Smooth muscle cell (in vitro differentiated cells): ENCODE results near the gene MTHFD2L. TPM values are rescaled to one million over a fixed set of nuclear protein-coding genes. Genes with fewer than 3 reads are reported as not detected.

ENCODE experiments used
- DNase-seq: peaks from one replicate; lab custom pipeline; 2025; ENCODE audit not compliant: unreplicated experiment; lab: John Stamatoyannopoulos, UW
- H2AFZ ChIP-seq: fragments of 200-600 bp; sonication (generic); 2 replicates; pipeline ENCODE4 v1.6.0; 2016; ENCODE audit warnings: antibody characterized with exemption, low read depth, mild to moderate bottlenecking
- H3F3A ChIP-seq: fragments of 200-600 bp; sonication (generic); 2 replicates; pipeline ENCODE4 v1.6.0; 2017; ENCODE audit warnings: antibody characterized with exemption, low read depth
- H3K27ac ChIP-seq: fragments of 200-600 bp; sonication (generic); 2 replicates; pipeline ENCODE4 v1.5.1; 2016; ENCODE audit warnings: low read depth, mild to moderate bottlenecking
- H3K27me3 ChIP-seq: fragments of 200-600 bp; sonication (generic); 2 replicates; pipeline ENCODE4 v1.6.1; 2016; ENCODE audit warnings: low read depth, mild to moderate bottlenecking
- H3K36me3 ChIP-seq: fragments of 200-600 bp; sonication (generic); 2 replicates; pipeline ENCODE4 v1.5.1; 2016; ENCODE audit warnings: low read depth
- H3K4me1 ChIP-seq: fragments of 200-600 bp; sonication (generic); 2 replicates; pipeline ENCODE4 v1.5.1; 2016; ENCODE audit warnings: low read depth
- H3K4me2 ChIP-seq: fragments of 200-600 bp; sonication (generic); 2 replicates; pipeline ENCODE4 v1.6.0; 2016; ENCODE audit warnings: mild to moderate bottlenecking
- H3K4me3 ChIP-seq: fragments of 200-600 bp; sonication (generic); 2 replicates; pipeline ENCODE4 v1.5.1; 2016; ENCODE audit warnings: mild to moderate bottlenecking
- H3K79me2 ChIP-seq: fragments of 200-600 bp; sonication (generic); 2 replicates; pipeline ENCODE4 v1.6.0; 2016; ENCODE audit warnings: low read depth, mild to moderate bottlenecking
- H3K9ac ChIP-seq: fragments of 200-600 bp; sonication (generic); 2 replicates; pipeline ENCODE4 v1.6.0; 2016; ENCODE audit warnings: low read depth
- H3K9me3 ChIP-seq: fragments of 200-600 bp; sonication (generic); replicated peaks from 2 replicates; pipeline ENCODE4 v1.5.1; 2016; ENCODE audit warnings: low read depth
- H4K20me1 ChIP-seq: fragments of 200-600 bp; sonication (generic); 2 replicates; pipeline ENCODE4 v1.6.0; 2016; ENCODE audit warnings: low read depth
- CTCF ChIP-seq: fragments of 200-600 bp; sonication (generic); IDR thresholded peaks from 2 replicates; pipeline ENCODE4 v1.5.1; 2017; ENCODE audit warnings: borderline replicate concordance, mild to moderate bottlenecking, antibody characterized with exemption; ENCODE audit not compliant: insufficient read depth, poor library complexity, severe bottlenecking
- WGBS: methylation state at CpG from one replicate; pipeline ENCODE4 v1.1.7; 2016; ENCODE audit warnings: low lambda C conversion rate; 5-methylcytosine and 5-hydroxymethylcytosine counted together
- polyA plus RNA-seq: library from polyadenylated mRNA; unstranded; fragments of >200 nt; fragmentation: Nextera tagmentation; extraction: Ambion mirVana; gene quantifications from 2 replicates; pipeline ENCODE4 v1.2.1, GENCODE V29; 2016
- total RNA-seq: library from RNA; depleted of rRNA; stranded (reverse); fragments of >200 nt; gene quantifications from 2 replicates; pipeline ENCODE4 v1.2.3, GENCODE V29; 2014

Gene MTHFD2L
- total and polyA plus RNA-seq, 2 experiments from 2014 or later = 4.9 to 6.6 TPM

DNA sequence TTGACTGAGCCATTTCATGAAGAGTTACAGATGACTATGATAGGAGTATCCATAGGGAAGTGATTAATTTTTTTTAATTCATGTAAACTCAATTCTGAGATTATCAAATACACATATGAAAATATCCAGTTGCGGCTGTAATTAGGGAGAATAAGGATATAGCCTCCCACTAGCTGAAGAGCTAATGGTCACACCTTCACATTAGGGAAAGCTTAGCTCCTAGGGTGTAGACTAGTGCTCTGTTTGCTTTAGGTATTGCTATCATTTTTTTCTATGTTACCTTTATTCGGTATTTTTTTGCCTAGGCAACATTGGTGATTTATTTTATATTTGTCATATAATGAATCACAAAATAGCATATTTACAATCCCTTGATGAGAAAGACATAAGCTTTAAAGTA is 110.7 kb downstream of the MTHFD2L start:
- Histone ChIP-seq H4K20me1 (no peaks in the 10 kb centered on the region), H3K4me2 (peak overlapping the region; percentile 43), H3K4me3 (no peak overlapping the region), H3K27ac (peak overlapping the region; percentile 74), H3K9ac (no peak overlapping the region), H3F3A (peaks cover 4% of the 10 kb centered on the region), H3K79me2 (no peaks in the 10 kb centered on the region), H3K36me3 (no peaks in the 10 kb centered on the region), H2AFZ (no peak overlapping the region), H3K4me1 (peaks cover 5% of the 10 kb centered on the region), H3K9me3 (no peaks in the 10 kb centered on the region), H3K27me3 (no peaks in the 10 kb centered on the region)
- WGBS = 98% methylated on average over 2 of the region's 2 CpGs
- no peak for TF ChIP-seq CTCF
- DNase-seq = no peak

DNA sequence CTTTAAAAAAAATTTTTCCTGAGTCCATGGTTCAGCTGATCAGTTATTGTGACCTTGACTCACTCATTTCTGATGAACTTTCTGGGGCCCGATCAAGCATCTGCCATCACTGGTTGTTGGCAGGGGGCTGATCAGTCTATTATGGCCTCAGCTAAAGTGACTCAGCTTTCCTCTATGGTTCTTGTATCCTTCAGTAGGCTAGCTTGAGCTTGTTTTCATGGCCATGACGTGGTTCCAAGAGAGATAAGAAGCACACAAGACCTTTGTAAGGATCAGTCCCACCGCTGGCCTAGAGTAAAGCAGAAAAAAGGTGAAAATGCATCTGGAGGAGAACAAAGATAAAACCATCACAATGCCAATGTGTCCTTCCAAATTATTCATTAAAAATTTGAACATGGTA is 120.6 kb downstream of the MTHFD2L start:
- Histone ChIP-seq H3K79me2 (no peaks in the 10 kb centered on the region), H3K4me2 (no peak overlapping the region), H3K9me3 (no peaks in the 10 kb centered on the region), H3K4me1 (no peaks in the 10 kb centered on the region), H4K20me1 (no peaks in the 10 kb centered on the region), H3F3A (peaks cover 7% of the 10 kb centered on the region), H2AFZ (no peak overlapping the region), H3K4me3 (no peak overlapping the region), H3K27me3 (no peaks in the 10 kb centered on the region), H3K27ac (no peak overlapping the region), H3K9ac (no peak overlapping the region), H3K36me3 (no peaks in the 10 kb centered on the region)
- WGBS = 73% methylated on average over 3 of the region's 3 CpGs
- no peak for DNase-seq
- TF ChIP-seq CTCF = no peak

- TF ChIP-seq CTCF = no peak
- no peak overlapping the region for H2AFZ ChIP-seq
- no peak overlapping the region for H3K9ac ChIP-seq
- no peak overlapping the region for H3K4me2 ChIP-seq
- no peak overlapping the region for H3K4me3 ChIP-seq
- H4K20me1 ChIP-seq = no peaks in the 10 kb centered on the region
- no peaks in the 10 kb centered on the region for H3K36me3 ChIP-seq
- H3F3A ChIP-seq = peaks cover 7% of the 10 kb centered on the region
- H3K27ac ChIP-seq = no peak overlapping the region
- H3K79me2 ChIP-seq = no peaks in the 10 kb centered on the region
- H3K9me3 ChIP-seq = no peaks in the 10 kb centered on the region
- H3K4me1 ChIP-seq = no peaks in the 10 kb centered on the region
- 99% methylated on average over 3 of the region's 3 CpGs for WGBS
- H3K27me3 ChIP-seq = no peaks in the 10 kb centered on the region
- no peak for DNase-seq
Observed at GRCh38 chr4:74279716-74280115, 121.8 kb downstream of the MTHFD2L start.

DNA sequence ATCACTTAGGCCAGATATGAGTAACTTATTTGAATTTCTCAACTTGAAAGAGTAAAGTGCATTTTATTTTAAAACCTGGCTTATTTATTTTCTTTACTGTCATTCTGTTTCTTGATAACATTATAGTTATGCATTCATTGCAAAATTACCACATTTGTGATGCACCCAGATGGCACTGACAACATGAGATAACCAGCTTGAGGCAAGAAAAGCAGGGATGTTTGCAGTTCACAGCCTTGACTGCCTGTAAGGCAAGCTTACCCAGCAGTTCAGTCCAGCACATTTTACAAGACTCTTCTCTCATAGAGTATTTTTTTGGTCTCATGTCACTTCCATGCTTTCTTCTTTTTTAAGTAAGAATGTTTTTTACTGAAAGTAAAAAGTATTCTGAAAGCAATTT is 125.0 kb downstream of the MTHFD2L start:
- H3K9ac ChIP-seq = no peak overlapping the region
- H2AFZ ChIP-seq = no peak overlapping the region
- H3K9me3 ChIP-seq = no peaks in the 10 kb centered on the region
- no peaks in the 10 kb centered on the region for H4K20me1 ChIP-seq
- no peak for DNase-seq
- peak overlapping the region; percentile 61 for H3K27ac ChIP-seq
- H3K27me3 ChIP-seq = no peaks in the 10 kb centered on the region
- TF ChIP-seq CTCF = no peak
- H3K79me2 ChIP-seq = no peaks in the 10 kb centered on the region
- H3K4me3 ChIP-seq = no peak overlapping the region
- H3K4me2 ChIP-seq = no peak overlapping the region
- H3F3A ChIP-seq = peaks cover 7% of the 10 kb centered on the region
- no peaks in the 10 kb centered on the region for H3K4me1 ChIP-seq
- H3K36me3 ChIP-seq = no peaks in the 10 kb centered on the region
